HEK293 (cell line): Measurements from ENCODE around the gene HTT-AS.

Source experiments
- CTCF ChIA-PET: fragments of 350-600 bp; formaldehyde crosslinking; extraction: SDS; loops from one replicate; lab custom pipeline; 2021; ENCODE audit warnings: antibody characterized with exemption; lab: Yijun Ruan, JAX
- POLR2A ChIA-PET: fragments of 300-600 bp; formaldehyde crosslinking; extraction: SDS; loops from one replicate; lab custom pipeline; 2020; ENCODE audit warnings: antibody characterized with exemption, inconsistent platforms; lab: Yijun Ruan, JAX
- H3K27ac ChIP-seq: fragments of 200-500 bp; sonication (Bioruptor generic); 2 replicates; pipeline ENCODE4 v1.5.1; 2014; ENCODE audit warnings: low read depth, low read length, control low read depth, inconsistent platforms; ENCODE audit errors: extremely low read depth
- H3K36me3 ChIP-seq, 2 experiments: fragments of 200-500 bp in 1 of 2; sonication (Bioruptor generic) in 1 of 2; 1 replicate in 1 of 2; 2 replicates in 1 of 2; pipeline ENCODE4 v1.5.1; 2014 to 2017; ENCODE audit warnings: inconsistent platforms in 2 of 2, low read length in 2 of 2; ENCODE audit not compliant: control insufficient read depth in 2 of 2, insufficient read depth in 1 of 2
- H3K4me1 ChIP-seq: fragments of 200-500 bp; sonication (Bioruptor generic); 2 replicates; pipeline ENCODE4 v1.5.1; 2014; ENCODE audit warnings: mild to moderate bottlenecking, low read length, inconsistent platforms; ENCODE audit not compliant: control insufficient read depth, insufficient read depth
- H3K4me3 ChIP-seq: 2 replicates; pipeline ENCODE4 v1.5.1; 2011; ENCODE audit warnings: low read depth, mild to moderate bottlenecking, control low read depth, low read length, moderate library complexity
- H3K9me3 ChIP-seq: fragments of 200-500 bp; sonication (Bioruptor generic); 2 replicates; pipeline ENCODE4 v1.5.1; 2014; ENCODE audit warnings: low read depth, low read length, inconsistent platforms; ENCODE audit not compliant: control insufficient read depth, insufficient read depth
- EGR2 ChIP-seq: fragments of 450-650 bp; formaldehyde crosslinking; IDR thresholded peaks from 2 replicates; pipeline ENCODE4 v1.5.1; 2016; ENCODE audit warnings: low read depth, missing biosample characterization, missing genetic modification characterization
- KLF1 ChIP-seq: fragments of 450-650 bp; formaldehyde crosslinking; IDR thresholded peaks from 2 replicates; pipeline ENCODE4 v1.5.1; 2016; ENCODE audit warnings: missing biosample characterization, missing genetic modification characterization
- RBAK ChIP-seq: fragments of 450-650 bp; formaldehyde crosslinking; IDR thresholded peaks from 2 replicates; pipeline ENCODE4 v1.5.1; 2016; ENCODE audit warnings: missing biosample characterization, missing genetic modification characterization
- TSHZ1 ChIP-seq: fragments of 450-650 bp; formaldehyde crosslinking; IDR thresholded peaks from 2 replicates; pipeline ENCODE4 v1.5.1; 2016; ENCODE audit warnings: missing biosample characterization, missing genetic modification characterization, borderline replicate concordance
- YY1 ChIP-seq: fragments of 450-650 bp; formaldehyde crosslinking; IDR thresholded peaks from 2 replicates; pipeline ENCODE4 v1.5.1; 2018; ENCODE audit warnings: missing biosample characterization, missing genetic modification characterization
- ZBTB44 ChIP-seq: fragments of 450-650 bp; IDR thresholded peaks from 2 replicates; pipeline ENCODE4 v1.5.1; 2018; ENCODE audit warnings: missing biosample characterization, mild to moderate bottlenecking, missing genetic modification characterization
- ZBTB48 ChIP-seq: fragments of 450-650 bp; formaldehyde crosslinking; IDR thresholded peaks from 2 replicates; pipeline ENCODE4 v1.5.1; 2016; ENCODE audit warnings: missing biosample characterization, missing genetic modification characterization
- ZEB2 ChIP-seq: fragments of 450-650 bp; formaldehyde crosslinking; IDR thresholded peaks from 2 replicates; pipeline ENCODE4 v1.5.1; 2016; ENCODE audit warnings: missing biosample characterization, missing genetic modification characterization
- ZNF148 ChIP-seq: fragments of 450-650 bp; formaldehyde crosslinking; IDR thresholded peaks from 2 replicates; pipeline ENCODE4 v1.5.0; 2017; ENCODE audit warnings: missing biosample characterization, missing genetic modification characterization, borderline replicate concordance
- ZNF2 ChIP-seq: fragments of 450-650 bp; formaldehyde crosslinking; IDR thresholded peaks from 2 replicates; pipeline ENCODE4 v1.5.1; 2016; ENCODE audit warnings: missing biosample characterization, missing genetic modification characterization
- ZNF239 ChIP-seq: fragments of 450-650 bp; formaldehyde crosslinking; IDR thresholded peaks from 2 replicates; pipeline ENCODE4 v1.5.1; 2016; ENCODE audit warnings: missing biosample characterization, missing genetic modification characterization
- ZNF280C ChIP-seq: fragments of 450-650 bp; formaldehyde crosslinking; IDR thresholded peaks from 2 replicates; pipeline ENCODE4 v1.5.1; 2016; ENCODE audit warnings: missing biosample characterization, missing genetic modification characterization
- ZNF398 ChIP-seq: fragments of 450-650 bp; formaldehyde crosslinking; IDR thresholded peaks from 2 replicates; pipeline ENCODE4 v1.5.1; 2017; ENCODE audit warnings: missing biosample characterization, missing genetic modification characterization
- ZNF423 ChIP-seq: fragments of 450-650 bp; formaldehyde crosslinking; IDR thresholded peaks from 2 replicates; pipeline ENCODE4 v1.5.1; 2016; ENCODE audit warnings: missing biosample characterization, missing genetic modification characterization
- ZNF433 ChIP-seq: fragments of 450-650 bp; formaldehyde crosslinking; IDR thresholded peaks from 2 replicates; pipeline ENCODE4 v1.5.1; 2016; ENCODE audit warnings: missing biosample characterization, missing genetic modification characterization, low read depth
- ZNF488 ChIP-seq: fragments of 450-650 bp; formaldehyde crosslinking; IDR thresholded peaks from 2 replicates; pipeline ENCODE4 v1.5.1; 2016; ENCODE audit warnings: missing biosample characterization, missing genetic modification characterization
- ZNF510 ChIP-seq: fragments of 450-650 bp; formaldehyde crosslinking; IDR thresholded peaks from 2 replicates; pipeline ENCODE4 v1.5.1; 2018; ENCODE audit warnings: mild to moderate bottlenecking, missing genetic modification characterization, missing biosample characterization; ENCODE audit not compliant: insufficient replicate concordance
- ZNF571 ChIP-seq: fragments of 450-650 bp; formaldehyde crosslinking; IDR thresholded peaks from 2 replicates; pipeline ENCODE4 v1.5.0; 2017; ENCODE audit warnings: missing biosample characterization, missing genetic modification characterization
- ZSCAN18 ChIP-seq: fragments of 450-650 bp; formaldehyde crosslinking; IDR thresholded peaks from 2 replicates; pipeline ENCODE4 v1.5.1; 2016; ENCODE audit warnings: missing biosample characterization, missing genetic modification characterization
- ZSCAN30 ChIP-seq: fragments of 450-650 bp; IDR thresholded peaks from 2 replicates; pipeline ENCODE4 v1.5.1; 2018; ENCODE audit warnings: missing biosample characterization, mild to moderate bottlenecking, missing genetic modification characterization, moderate library complexity

The HTT-AS gene

GRCh38 chr4:3087115-3087797 lies 12.9 kb upstream of the HTT-AS start:
- H3K27ac ChIP-seq: no peak overlapping the region
- ChIA-PET POLR2A (interaction anchor here (1.0 kb wide), 1 partner anchor 12 kb away, joined by 4 read pairs; no protein-coding TSS in a partner anchor), CTCF (interaction anchor here (0.8 to 1.2 kb wide), 2 partner anchors 18 to 356 kb away, joined by 3 read pairs; no protein-coding TSS in a partner anchor)
- H3K36me3 ChIP-seq: peaks cover 3 to 29% of the 10 kb centered on the region in 2 experiments
- TF ChIP-seq KLF1 (tag by site-specific recombination) (no peak), ZNF488 (no peak), ZNF239 (tag by site-specific recombination) (no peak), ZNF2 (no peak), EGR2 (tag by site-specific recombination) (no peak), ZBTB48 (no peak), ZNF423 (tag by site-specific recombination) (no peak), ZEB2 (tag by site-specific recombination) (no peak), RBAK (tag by site-specific recombination) (no peak), ZSCAN30 (tag by site-specific recombination) (no peak), TSHZ1 (tag by site-specific recombination) (no peak), YY1 (no peak), ZNF398 (no peak), ZSCAN18 (tag by site-specific recombination) (no peak), ZNF433 (no peak), ZNF148 (tag by site-specific recombination) (no peak), ZNF571 (tag by site-specific recombination) (no peak), ZBTB44 (tag by site-specific recombination) (no peak), ZNF510 (tag by site-specific recombination) (no peak), ZNF280C (tag by site-specific recombination) (no peak)
- no peak overlapping the region for H3K4me3 ChIP-seq
- no peaks in the 10 kb centered on the region for H3K9me3 ChIP-seq
- no peaks in the 10 kb centered on the region for H3K4me1 ChIP-seq
